Measurements from ENCODE around the gene DNAL4.
"Not testable (repeated sequence)": the region's sequence is repeated elsewhere in the genome, so short reads cannot be mapped to it uniquely, and the experiment has no call there.

Gene DNAL4

GRCh38 chr22:38828616-38829205 is 34.8 kb upstream of the DNAL4 start:
- DNase-seq = no peak

GRCh38 chr22:38828191-38828590 is 34.2 kb upstream of the DNAL4 start:
- no peak for DNase-seq
- in situ Hi-C loops (cut with MboI; ENCODE audit: low pct_unique_long_range_greater_than_20kb, low sequenced_read_pairs) = no loop called here

More at GRCh38 chr22:38828616-38829205, 34.8 kb upstream of the DNAL4 start:
- in situ Hi-C loops (cut with MboI; ENCODE audit: low pct_unique_long_range_greater_than_20kb, low sequenced_read_pairs) = no loop called here

GRCh38 chr22:38827510-38827909 is 33.6 kb upstream of the DNAL4 start:
- no peak for DNase-seq
- in situ Hi-C loops (cut with MboI; ENCODE audit: low pct_unique_long_range_greater_than_20kb, low sequenced_read_pairs) = no loop called here

- in situ Hi-C loops (cut with MboI; ENCODE audit: low pct_unique_long_range_greater_than_20kb, low sequenced_read_pairs) = no loop called here
- DNase-seq = no peak
Measured at GRCh38 chr22:38826801-38827200, 32.9 kb upstream of the DNAL4 start.

GRCh38 chr22:38826386-38826785 is 32.4 kb upstream of the DNAL4 start:
- in situ Hi-C loops (cut with MboI; ENCODE audit: low pct_unique_long_range_greater_than_20kb, low sequenced_read_pairs) = no loop called here
- no peak for DNase-seq

- in situ Hi-C loops (cut with MboI; ENCODE audit: low pct_unique_long_range_greater_than_20kb, low sequenced_read_pairs) = no loop called here
- DNase-seq = peak; percentile 79
Measured at GRCh38 chr22:38824585-38824984, 30.6 kb upstream of the DNAL4 start.

GRCh38 chr22:38823637-38824036 is 29.7 kb upstream of the DNAL4 start:
- no peak for DNase-seq
- in situ Hi-C loops (cut with MboI; ENCODE audit: low pct_unique_long_range_greater_than_20kb, low sequenced_read_pairs) = no loop called here

GRCh38 chr22:38823076-38823475 is 29.1 kb upstream of the DNAL4 start:
- no peak for DNase-seq
- in situ Hi-C loops (cut with MboI; ENCODE audit: low pct_unique_long_range_greater_than_20kb, low sequenced_read_pairs) = no loop called here

GRCh38 chr22:38820020-38820419 is 26.1 kb upstream of the DNAL4 start:
- in situ Hi-C loops (cut with MboI; ENCODE audit: low pct_unique_long_range_greater_than_20kb, low sequenced_read_pairs) = no loop called here
- DNase-seq = no peak

- in situ Hi-C loops (cut with MboI; ENCODE audit: low pct_unique_long_range_greater_than_20kb, low sequenced_read_pairs) = no loop called here
- DNase-seq = no peak
Measured at GRCh38 chr22:38819387-38819940, 25.5 kb upstream of the DNAL4 start.

- in situ Hi-C loops (cut with MboI; ENCODE audit: low pct_unique_long_range_greater_than_20kb, low sequenced_read_pairs) = no loop called here
Measured at GRCh38 chr22:38817196-38817595, 23.3 kb upstream of the DNAL4 start.

GRCh38 chr22:38815842-38816241 is 21.9 kb upstream of the DNAL4 start:
- no peak for DNase-seq
- in situ Hi-C loops (cut with MboI; ENCODE audit: low pct_unique_long_range_greater_than_20kb, low sequenced_read_pairs) = no loop called here

More at GRCh38 chr22:38817196-38817595, 23.3 kb upstream of the DNAL4 start:
- no peak for DNase-seq

GRCh38 chr22:38811241-38811640 is 17.3 kb upstream of the DNAL4 start:
- in situ Hi-C loops (cut with MboI; ENCODE audit: low pct_unique_long_range_greater_than_20kb, low sequenced_read_pairs) = no loop called here
- DNase-seq = no peak

- DNase-seq; in situ Hi-C loops (cut with MboI; ENCODE audit: low pct_unique_long_range_greater_than_20kb, low sequenced_read_pairs): not testable (repeated sequence)
Measured at GRCh38 chr22:38805041-38805593, 11.2 kb upstream of the DNAL4 start.

- DNase-seq = no peak
- in situ Hi-C loops (cut with MboI; ENCODE audit: low pct_unique_long_range_greater_than_20kb, low sequenced_read_pairs) = no loop called here
Measured at GRCh38 chr22:38802671-38803121, 8.8 kb upstream of the DNAL4 start.

GRCh38 chr22:38799265-38800002 is 5.5 kb upstream of the DNAL4 start:
- peak; percentile 36 for DNase-seq
- in situ Hi-C loops (cut with MboI; ENCODE audit: low pct_unique_long_range_greater_than_20kb, low sequenced_read_pairs) = no loop called here

- in situ Hi-C loops (cut with MboI; ENCODE audit: low pct_unique_long_range_greater_than_20kb, low sequenced_read_pairs) = no loop called here
- no peak for DNase-seq
Measured at GRCh38 chr22:38798496-38798895, 4.6 kb upstream of the DNAL4 start.

GRCh38 chr22:38796262-38796957 is 2.5 kb upstream of the DNAL4 start:
- in situ Hi-C loops (cut with MboI; ENCODE audit: low pct_unique_long_range_greater_than_20kb, low sequenced_read_pairs) = no loop called here
- no peak for DNase-seq

- in situ Hi-C loops (cut with MboI; ENCODE audit: low pct_unique_long_range_greater_than_20kb, low sequenced_read_pairs) = no loop called here
Measured at GRCh38 chr22:38795569-38795968, 1.6 kb upstream of the DNAL4 start.

GRCh38 chr22:38793317-38793716 is 626 bp downstream of the DNAL4 start:
- in situ Hi-C loops (cut with MboI; ENCODE audit: low pct_unique_long_range_greater_than_20kb, low sequenced_read_pairs) = no loop called here
- peak; percentile 15 for DNase-seq

More at GRCh38 chr22:38795569-38795968, 1.6 kb upstream of the DNAL4 start:
- no peak for DNase-seq
